Ishikawa (cell line): ENCODE results near the gene TIAM2.

ENCODE experiments used
- EGR1 ChIP-seq: IDR thresholded peaks from 2 replicates; pipeline ENCODE4 v1.6.1; 2012
- EP300 ChIP-seq: IDR thresholded peaks from 2 replicates; pipeline ENCODE4 v1.6.1; 2012; ENCODE audit warnings: borderline replicate concordance
- TCF12 ChIP-seq: IDR thresholded peaks from 2 replicates; pipeline ENCODE4 v1.6.1; 2012; ENCODE audit warnings: low read depth
- USF1 ChIP-seq: IDR thresholded peaks from 2 replicates; pipeline ENCODE4 v1.6.1; 2012

DNA sequence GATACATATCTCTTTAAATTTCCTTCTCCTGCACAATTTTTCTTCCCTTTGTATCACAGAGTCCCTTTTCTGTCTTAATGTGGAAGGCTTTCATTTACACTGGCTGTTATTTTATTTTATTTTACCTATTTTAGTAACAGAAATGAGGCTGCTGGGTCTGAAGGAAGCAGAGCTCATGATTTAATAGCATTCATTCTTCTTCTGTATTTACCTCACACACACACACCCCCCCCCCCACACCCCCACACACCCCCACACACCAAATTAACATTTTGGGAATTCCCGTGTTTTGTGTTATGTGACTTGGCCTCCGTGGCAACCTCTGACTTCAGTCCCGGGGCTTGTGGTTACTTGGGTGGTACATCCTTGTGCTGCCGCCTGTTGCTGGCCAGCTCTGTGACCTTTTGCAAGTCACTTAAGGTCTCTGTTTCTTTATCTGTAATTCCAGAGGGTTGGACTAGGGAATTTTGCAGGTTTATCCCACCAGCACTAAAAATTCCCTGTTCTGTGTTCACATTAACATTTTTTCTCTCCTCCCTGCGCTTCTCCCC, 108.8 kb downstream of the TIAM2 start:
- TF ChIP-seq TCF12 (no peak), EGR1 (no peak), EP300 (no peak), USF1 (no peak)
